Fibroblast of lung (primary cell): ENCODE results near the gene STOML1.

Experiments
- EZH2 ChIP-seq: IDR thresholded peaks from 2 replicates; pipeline ENCODE4 v1.5.1; 2012; ENCODE audit warnings: low read length, control low read depth, mild to moderate bottlenecking; ENCODE audit errors: missing control alignments
- TF ChIP-seq, protein P1 (sequence below), 2 donors: IDR thresholded peaks in 1 of 2; conservative IDR thresholded peaks in 1 of 2; 1 replicate in 1 of 2; 2 replicates in 1 of 2; pipeline ENCODE4 v1.5.1; 2011 to 2012; ENCODE audit warnings: low read length in 2 of 2, control low read depth in 1 of 2, inconsistent platforms in 1 of 2, low read depth in 1 of 2, mild to moderate bottlenecking in 1 of 2

DNA sequence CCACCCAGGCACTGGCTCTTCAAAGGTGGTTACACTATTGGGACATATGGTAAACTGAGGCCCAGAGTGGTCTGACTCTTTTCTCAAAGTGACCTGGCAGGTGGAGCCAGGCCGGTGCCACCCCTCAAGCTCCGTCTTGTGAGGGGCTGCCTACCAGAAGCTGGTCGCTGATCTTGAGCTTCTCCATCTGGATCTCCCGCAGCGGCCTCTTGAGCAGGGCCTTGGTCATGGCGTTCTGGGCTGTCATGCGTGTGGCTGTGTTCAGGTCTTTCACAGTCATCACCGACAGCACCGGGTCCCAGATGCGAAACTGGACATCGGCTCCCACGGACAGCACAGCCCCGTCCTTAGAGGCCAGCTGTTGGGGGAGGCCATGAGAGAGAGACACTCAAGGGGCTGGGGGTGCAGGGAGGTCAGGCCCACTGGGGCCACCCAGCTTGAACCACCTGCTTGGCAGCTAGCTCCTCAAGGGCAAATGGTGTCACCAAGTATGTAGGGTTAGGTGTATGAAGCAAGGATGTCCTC, 3.6 kb downstream of the STOML1 start:
- TF ChIP-seq, protein P1, sequence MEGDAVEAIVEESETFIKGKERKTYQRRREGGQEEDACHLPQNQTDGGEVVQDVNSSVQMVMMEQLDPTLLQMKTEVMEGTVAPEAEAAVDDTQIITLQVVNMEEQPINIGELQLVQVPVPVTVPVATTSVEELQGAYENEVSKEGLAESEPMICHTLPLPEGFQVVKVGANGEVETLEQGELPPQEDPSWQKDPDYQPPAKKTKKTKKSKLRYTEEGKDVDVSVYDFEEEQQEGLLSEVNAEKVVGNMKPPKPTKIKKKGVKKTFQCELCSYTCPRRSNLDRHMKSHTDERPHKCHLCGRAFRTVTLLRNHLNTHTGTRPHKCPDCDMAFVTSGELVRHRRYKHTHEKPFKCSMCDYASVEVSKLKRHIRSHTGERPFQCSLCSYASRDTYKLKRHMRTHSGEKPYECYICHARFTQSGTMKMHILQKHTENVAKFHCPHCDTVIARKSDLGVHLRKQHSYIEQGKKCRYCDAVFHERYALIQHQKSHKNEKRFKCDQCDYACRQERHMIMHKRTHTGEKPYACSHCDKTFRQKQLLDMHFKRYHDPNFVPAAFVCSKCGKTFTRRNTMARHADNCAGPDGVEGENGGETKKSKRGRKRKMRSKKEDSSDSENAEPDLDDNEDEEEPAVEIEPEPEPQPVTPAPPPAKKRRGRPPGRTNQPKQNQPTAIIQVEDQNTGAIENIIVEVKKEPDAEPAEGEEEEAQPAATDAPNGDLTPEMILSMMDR (conservative IDR thresholded peaks at IDR 0.05 in 1 of 2, IDR thresholded peaks at IDR 0.05 in 1 of 2; ENCODE audit: low read depth in 1 of 2, low read length in 2 of 2) = no peak
- no peak for TF ChIP-seq EZH2
